Transverse colon (tissue), 3 donors: Measurements from ENCODE around the gene ARHGEF38.

Experiments
- POLR2A ChIP-seq: fragments of 450-650 bp; IDR thresholded peaks from one replicate; pipeline ENCODE4 v1.6.1; 2016; ENCODE audit warnings: antibody characterized with exemption, mild to moderate bottlenecking, moderate library complexity
- TF ChIP-seq, protein P1 (sequence below), 5 experiments: fragments of 200-600 bp in 3 of 5; fragments of 450-650 bp in 2 of 5; sonication (generic) in 3 of 5; IDR thresholded peaks; 1 replicate in 2 of 5; 2 replicates in 3 of 5; pipeline ENCODE4 v1.5.1; 2016 to 2017; ENCODE audit warnings: antibody characterized with exemption in 5 of 5, inconsistent platforms in 3 of 5, mild to moderate bottlenecking in 2 of 5, moderate library complexity in 1 of 5

DNA sequence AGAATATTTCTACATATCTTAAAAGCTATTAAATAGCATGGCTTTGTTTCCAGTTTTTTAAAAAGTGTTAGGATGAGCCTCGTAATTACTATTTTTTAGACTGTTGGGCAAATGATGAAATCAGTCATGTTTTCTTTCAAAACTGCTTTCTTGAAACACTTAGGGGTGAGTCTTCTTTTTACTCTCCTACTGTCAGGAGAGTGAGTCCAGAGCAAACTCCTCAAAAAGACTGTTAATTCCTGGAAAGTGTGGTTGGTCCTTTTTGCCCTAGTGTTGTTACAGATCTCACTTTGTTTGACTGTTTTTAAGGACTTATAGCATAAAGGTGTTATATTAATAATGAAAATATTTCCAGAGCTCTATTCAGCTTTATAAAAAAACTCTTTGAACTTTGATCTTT, 162.5 kb downstream of the ARHGEF38 start:
- no peak for TF ChIP-seq POLR2A
- TF ChIP-seq, protein P1, sequence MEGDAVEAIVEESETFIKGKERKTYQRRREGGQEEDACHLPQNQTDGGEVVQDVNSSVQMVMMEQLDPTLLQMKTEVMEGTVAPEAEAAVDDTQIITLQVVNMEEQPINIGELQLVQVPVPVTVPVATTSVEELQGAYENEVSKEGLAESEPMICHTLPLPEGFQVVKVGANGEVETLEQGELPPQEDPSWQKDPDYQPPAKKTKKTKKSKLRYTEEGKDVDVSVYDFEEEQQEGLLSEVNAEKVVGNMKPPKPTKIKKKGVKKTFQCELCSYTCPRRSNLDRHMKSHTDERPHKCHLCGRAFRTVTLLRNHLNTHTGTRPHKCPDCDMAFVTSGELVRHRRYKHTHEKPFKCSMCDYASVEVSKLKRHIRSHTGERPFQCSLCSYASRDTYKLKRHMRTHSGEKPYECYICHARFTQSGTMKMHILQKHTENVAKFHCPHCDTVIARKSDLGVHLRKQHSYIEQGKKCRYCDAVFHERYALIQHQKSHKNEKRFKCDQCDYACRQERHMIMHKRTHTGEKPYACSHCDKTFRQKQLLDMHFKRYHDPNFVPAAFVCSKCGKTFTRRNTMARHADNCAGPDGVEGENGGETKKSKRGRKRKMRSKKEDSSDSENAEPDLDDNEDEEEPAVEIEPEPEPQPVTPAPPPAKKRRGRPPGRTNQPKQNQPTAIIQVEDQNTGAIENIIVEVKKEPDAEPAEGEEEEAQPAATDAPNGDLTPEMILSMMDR (IDR thresholded peaks at IDR 0.05), result no peak
